IPS-11a (cell line): ENCODE measurements around the gene GTPBP1.

Experiments used
- H3K4me3 ChIP-seq: one replicate; pipeline ENCODE4 v1.5.1; 2013; ENCODE audit warnings: low read depth, low read length, control low read depth

Gene GTPBP1

DNA sequence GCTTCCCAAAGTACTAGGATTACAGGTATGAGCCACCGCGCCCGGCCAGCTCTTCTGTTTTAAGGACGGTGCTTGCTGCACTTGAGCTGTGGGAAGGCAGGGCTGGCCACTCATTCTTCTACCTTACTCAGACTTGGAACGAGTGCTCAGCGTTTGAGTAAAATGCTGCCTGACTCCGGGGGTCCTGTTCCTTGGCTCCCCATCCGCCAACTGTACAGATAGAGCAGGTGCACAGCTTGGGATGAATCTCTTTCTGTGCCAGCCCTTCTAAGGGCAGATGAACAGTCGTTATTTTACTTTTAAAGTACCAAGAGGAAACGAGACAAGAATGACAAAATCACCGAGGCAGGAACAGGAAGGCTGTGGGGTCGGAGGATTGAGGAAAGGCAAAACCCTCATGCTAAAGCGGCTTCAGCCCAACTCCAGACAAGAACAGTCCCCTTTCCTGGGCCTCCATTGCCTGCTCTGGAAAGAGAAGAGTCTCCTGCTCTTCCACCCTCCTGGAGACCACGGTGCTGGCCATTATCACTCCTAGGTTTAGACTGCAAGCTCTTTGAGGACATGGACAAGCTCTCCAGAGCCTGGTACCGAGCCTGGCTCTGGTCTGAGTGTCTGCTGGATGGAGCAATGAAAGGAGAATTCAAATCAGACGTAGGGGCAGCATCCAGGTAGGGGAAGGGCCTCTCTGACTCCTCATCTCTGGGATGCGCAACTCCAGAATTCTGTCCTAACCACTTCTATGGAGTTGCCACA lies 51.1 kb downstream of the GTPBP1 start:
- no peak overlapping the region for H3K4me3 ChIP-seq

DNA sequence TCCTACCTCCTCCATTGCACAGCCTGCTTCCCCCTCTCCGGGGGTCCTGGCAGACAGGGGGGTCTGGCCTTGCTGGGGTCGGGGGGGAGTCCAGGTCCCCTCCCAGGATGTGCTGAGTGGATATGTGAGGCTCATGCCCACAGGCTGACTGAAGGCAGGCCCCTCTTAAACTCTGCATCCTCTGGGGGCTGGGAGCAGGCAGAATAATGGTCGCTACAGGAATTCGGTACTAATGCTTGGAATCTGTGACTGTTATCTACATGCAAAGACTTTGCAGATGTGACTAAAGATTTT lies 51.7 kb downstream of the GTPBP1 start:
- no peak overlapping the region for H3K4me3 ChIP-seq

- H3K4me3 ChIP-seq, result no peak overlapping the region
Measured at GRCh38 chr22:38758276-38758945, 52.7 kb downstream of the GTPBP1 start.

GRCh38 chr22:38759005-38759404 lies 53.3 kb downstream of the GTPBP1 start:
- H3K4me3 ChIP-seq, result no peak overlapping the region

DNA sequence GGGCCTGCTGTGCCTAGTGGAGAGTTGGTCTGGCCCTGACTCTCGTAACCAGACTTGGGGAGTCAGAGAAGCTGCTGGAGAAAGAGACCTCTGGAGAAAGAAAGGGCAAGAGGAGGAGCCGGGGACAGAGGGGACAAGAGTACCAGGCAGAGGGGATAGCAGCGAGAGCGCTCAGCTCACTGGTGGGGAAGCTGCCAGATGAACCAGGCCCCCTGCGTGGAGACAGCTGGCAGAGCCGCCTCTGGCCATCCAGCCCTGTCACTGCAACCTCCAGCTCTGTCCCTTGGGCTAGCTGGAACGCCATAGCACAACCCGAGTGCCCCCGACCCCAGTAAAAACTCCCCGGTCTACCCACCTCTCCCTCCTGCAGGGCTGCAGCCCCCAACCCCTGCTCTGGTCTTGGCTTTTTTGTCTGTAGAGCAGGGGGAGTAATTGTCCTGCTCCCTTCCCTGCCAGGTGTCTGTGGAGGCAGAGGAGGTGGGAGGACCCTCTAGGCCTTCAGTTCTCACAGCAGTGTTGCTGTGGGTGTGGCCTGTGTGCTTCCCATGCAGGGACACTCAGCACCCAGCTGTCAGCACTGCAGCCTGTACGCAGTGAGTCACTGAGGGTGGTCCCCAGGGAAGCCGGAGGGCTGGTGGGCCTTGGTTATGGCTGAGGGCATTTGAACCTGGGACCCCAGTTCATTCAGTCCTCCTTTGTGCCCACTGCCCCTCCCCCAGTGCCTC lies 54.9 kb downstream of the GTPBP1 start:
- no peak overlapping the region for H3K4me3 ChIP-seq

- H3K4me3 ChIP-seq, result no peak overlapping the region
Measured at GRCh38 chr22:38761202-38762162, 55.7 kb downstream of the GTPBP1 start.

GRCh38 chr22:38762551-38762983 lies 56.8 kb downstream of the GTPBP1 start:
- H3K4me3 ChIP-seq, result no peak overlapping the region

DNA sequence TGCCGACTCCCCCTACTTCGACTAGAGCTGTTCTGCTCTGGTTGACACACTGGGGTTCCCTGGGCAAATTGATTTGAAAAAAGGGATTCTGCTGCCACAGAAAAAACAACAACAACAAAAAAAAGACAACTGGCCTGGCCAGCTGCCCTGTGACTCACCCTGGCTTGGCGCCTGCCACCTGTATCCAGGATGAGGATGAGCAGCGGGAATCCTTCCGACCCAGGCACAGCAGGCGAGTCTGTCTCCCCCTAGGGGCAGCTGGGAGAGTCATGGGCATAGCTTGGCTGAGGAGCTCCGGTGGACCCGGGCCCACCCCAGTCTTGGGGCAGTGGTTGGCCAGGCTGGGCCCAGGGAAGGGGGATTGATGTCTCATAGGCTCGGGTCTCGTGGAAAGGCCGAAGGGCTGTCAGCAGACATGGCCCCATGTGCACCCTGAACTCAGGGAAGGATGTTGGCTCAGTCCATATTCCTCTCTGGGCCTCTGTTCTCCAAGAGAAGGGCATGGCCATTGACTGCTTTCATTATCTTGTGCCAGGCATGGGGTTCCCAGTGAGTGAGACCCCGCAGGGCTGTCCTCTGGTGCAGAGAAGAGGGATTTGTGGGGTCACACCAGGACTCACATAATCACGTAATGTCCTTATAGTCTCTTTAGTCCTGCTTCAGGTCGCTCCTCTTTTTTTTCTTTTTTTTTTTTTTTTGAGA lies 60.5 kb downstream of the GTPBP1 start:
- H3K4me3 ChIP-seq, result no peak overlapping the region

DNA sequence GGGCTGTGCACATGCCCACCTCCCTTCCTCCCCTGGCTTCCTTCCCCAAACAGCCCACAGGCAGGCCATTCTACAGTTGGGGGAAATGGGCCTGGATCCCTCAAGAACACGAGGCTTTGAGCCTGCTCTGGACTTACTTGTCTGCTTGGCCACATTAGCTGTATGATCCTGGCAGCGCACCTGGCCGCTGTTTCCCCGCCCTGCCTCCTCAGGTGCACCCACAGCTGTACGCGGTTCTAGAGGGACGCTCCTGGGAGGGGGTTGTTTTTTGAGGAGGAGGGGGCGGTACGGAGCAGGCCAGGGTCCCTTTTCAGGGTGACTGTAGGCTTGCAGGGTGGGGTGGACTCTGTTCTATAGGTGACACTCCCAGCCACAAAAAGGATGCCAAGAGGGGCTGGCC lies 61.6 kb downstream of the GTPBP1 start:
- no peak overlapping the region for H3K4me3 ChIP-seq

- no peak overlapping the region for H3K4me3 ChIP-seq
Measured at GRCh38 chr22:38768036-38768435, 62.3 kb downstream of the GTPBP1 start.

DNA sequence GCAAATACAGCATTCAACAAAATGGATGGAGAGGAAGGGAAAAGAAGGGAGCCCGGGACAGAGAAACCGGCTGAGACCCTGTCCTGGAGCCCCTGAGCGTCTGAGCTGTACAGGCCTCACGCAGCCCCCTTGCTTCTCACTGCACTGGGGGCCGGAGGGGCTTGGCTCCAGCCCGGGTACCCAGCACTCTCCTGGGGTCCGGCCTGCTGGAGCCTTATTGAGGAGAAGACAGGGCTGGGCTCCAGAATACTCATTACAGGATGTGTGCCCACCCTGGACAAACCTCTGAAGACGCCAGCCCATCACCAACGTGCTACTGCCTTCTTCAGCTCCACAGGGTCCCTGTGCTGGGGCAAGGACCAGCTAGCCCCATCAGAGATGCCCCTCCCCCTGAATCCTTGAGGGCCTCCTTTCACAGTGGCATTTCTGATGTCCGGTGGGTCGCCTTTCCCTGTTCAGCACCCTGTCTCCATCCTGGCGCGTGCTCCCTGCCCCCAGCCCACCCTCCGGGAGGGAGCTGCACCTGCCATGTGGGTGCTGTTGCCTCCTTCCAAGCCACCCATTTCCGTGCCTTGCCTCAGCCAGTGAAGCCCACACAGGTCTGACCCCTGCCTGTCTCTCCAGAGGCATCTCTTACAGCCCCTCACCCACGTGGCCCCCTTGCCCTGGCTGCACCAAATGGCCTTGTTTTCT lies 64.7 kb downstream of the GTPBP1 start:
- no peak overlapping the region for H3K4me3 ChIP-seq

- H3K4me3 ChIP-seq, result no peak overlapping the region
Measured at GRCh38 chr22:38772623-38772873, 66.8 kb downstream of the GTPBP1 start.

GRCh38 chr22:38773363-38773946 lies 67.7 kb downstream of the GTPBP1 start:
- H3K4me3 ChIP-seq, result no peak overlapping the region

GRCh38 chr22:38774496-38775166 lies 68.9 kb downstream of the GTPBP1 start:
- H3K4me3 ChIP-seq, result no peak overlapping the region

- no peak overlapping the region for H3K4me3 ChIP-seq
Measured at GRCh38 chr22:38775656-38776055, 69.9 kb downstream of the GTPBP1 start.

- no peak overlapping the region for H3K4me3 ChIP-seq
Measured at GRCh38 chr22:38776086-38776485, 70.3 kb downstream of the GTPBP1 start.

GRCh38 chr22:38777087-38777671 lies 71.4 kb downstream of the GTPBP1 start:
- H3K4me3 ChIP-seq, result no peak overlapping the region

GRCh38 chr22:38781033-38781432 lies 75.3 kb downstream of the GTPBP1 start:
- no peak overlapping the region for H3K4me3 ChIP-seq
